SK-N-SH (cell line): ENCODE measurements around the gene ST13.

ENCODE experiments used
- ELF1 ChIP-seq: IDR thresholded peaks from 2 replicates; pipeline ENCODE4 v1.4.0; 2012
- GABPA ChIP-seq: IDR thresholded peaks from 2 replicates; pipeline ENCODE4 v1.4.0; 2012; ENCODE audit warnings: low read depth, mild to moderate bottlenecking
- TF ChIP-seq, protein P1 (sequence below): fragments of 200-600 bp; sonication (generic); IDR thresholded peaks from 2 replicates; pipeline ENCODE4 v1.6.1; 2017; ENCODE audit warnings: antibody characterized with exemption, mild to moderate bottlenecking, moderate library complexity
- TF ChIP-seq, protein P2 (sequence below): IDR thresholded peaks from 2 replicates; pipeline ENCODE4 v1.6.1; 2012; ENCODE audit warnings: mild to moderate bottlenecking, low read depth, low read length, moderate library complexity

- TF ChIP-seq, protein P1, sequence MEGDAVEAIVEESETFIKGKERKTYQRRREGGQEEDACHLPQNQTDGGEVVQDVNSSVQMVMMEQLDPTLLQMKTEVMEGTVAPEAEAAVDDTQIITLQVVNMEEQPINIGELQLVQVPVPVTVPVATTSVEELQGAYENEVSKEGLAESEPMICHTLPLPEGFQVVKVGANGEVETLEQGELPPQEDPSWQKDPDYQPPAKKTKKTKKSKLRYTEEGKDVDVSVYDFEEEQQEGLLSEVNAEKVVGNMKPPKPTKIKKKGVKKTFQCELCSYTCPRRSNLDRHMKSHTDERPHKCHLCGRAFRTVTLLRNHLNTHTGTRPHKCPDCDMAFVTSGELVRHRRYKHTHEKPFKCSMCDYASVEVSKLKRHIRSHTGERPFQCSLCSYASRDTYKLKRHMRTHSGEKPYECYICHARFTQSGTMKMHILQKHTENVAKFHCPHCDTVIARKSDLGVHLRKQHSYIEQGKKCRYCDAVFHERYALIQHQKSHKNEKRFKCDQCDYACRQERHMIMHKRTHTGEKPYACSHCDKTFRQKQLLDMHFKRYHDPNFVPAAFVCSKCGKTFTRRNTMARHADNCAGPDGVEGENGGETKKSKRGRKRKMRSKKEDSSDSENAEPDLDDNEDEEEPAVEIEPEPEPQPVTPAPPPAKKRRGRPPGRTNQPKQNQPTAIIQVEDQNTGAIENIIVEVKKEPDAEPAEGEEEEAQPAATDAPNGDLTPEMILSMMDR: no peak
- TF ChIP-seq GABPA (no peak), ELF1 (no peak)
- TF ChIP-seq, protein P2, sequence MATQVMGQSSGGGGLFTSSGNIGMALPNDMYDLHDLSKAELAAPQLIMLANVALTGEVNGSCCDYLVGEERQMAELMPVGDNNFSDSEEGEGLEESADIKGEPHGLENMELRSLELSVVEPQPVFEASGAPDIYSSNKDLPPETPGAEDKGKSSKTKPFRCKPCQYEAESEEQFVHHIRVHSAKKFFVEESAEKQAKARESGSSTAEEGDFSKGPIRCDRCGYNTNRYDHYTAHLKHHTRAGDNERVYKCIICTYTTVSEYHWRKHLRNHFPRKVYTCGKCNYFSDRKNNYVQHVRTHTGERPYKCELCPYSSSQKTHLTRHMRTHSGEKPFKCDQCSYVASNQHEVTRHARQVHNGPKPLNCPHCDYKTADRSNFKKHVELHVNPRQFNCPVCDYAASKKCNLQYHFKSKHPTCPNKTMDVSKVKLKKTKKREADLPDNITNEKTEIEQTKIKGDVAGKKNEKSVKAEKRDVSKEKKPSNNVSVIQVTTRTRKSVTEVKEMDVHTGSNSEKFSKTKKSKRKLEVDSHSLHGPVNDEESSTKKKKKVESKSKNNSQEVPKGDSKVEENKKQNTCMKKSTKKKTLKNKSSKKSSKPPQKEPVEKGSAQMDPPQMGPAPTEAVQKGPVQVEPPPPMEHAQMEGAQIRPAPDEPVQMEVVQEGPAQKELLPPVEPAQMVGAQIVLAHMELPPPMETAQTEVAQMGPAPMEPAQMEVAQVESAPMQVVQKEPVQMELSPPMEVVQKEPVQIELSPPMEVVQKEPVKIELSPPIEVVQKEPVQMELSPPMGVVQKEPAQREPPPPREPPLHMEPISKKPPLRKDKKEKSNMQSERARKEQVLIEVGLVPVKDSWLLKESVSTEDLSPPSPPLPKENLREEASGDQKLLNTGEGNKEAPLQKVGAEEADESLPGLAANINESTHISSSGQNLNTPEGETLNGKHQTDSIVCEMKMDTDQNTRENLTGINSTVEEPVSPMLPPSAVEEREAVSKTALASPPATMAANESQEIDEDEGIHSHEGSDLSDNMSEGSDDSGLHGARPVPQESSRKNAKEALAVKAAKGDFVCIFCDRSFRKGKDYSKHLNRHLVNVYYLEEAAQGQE: no peak
Observed at GRCh38 chr22:40894417-40894816, 38.0 kb upstream of the ST13 start.
